GM19395 (cell line): ENCODE measurements around the gene ZNF212.
A peak's percentile ranks its signal among the peaks of the same experiment; 100 is the strongest.
"Not testable (repeated sequence)": the region's sequence is repeated elsewhere in the genome, so short reads cannot be mapped to it uniquely, and the experiment has no call there.

Experiments
- ATAC-seq: cut with Tn5 transposase; IDR thresholded peaks from one replicate; pipeline ENCODE4 v1.9.1; 2021; ENCODE audit warnings: mild to moderate bottlenecking, moderate library complexity; ENCODE audit not compliant: unreplicated experiment

The ZNF212 gene

DNA sequence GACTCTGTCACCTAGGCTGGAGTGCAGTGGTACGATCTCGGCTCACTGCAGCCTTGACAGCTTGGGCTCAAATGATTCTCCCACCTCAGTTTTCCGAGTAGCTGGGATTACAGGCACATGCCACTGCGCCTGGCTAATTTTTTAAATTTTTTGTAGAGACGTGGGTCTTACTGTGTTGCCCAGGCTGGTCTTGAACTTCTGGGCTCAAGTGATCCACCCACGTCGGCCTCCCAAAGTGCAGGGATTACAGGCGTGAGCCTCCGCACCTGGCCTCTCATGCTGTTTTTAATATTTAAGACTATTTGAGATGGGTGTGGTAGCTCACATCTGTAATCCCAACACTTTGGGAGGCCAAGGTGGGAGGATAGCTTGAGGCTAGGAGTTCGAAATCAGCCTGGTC, 12.1 kb downstream of the ZNF212 start:
- not testable (repeated sequence) for ATAC-seq

DNA sequence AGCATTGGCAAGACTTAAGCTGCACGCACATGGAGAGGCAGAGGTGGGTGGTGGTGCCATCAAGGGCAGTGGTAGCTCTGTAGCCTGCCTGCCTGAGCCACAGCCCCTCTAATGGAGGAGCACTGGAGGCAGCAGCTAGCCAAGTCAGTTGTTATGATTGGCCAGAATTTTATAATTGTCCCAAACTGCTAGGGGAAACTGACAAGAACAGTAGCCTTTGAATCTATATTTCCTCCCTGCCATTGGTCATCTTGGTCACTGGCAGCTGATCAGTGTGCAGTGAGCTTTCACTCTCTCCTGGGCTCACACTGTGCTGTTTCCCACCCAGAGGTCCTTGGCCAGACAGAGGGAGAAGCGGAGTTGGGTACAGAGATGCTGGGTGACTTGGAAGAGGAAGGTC, 12.9 kb downstream of the ZNF212 start:
- ATAC-seq: no peak

DNA sequence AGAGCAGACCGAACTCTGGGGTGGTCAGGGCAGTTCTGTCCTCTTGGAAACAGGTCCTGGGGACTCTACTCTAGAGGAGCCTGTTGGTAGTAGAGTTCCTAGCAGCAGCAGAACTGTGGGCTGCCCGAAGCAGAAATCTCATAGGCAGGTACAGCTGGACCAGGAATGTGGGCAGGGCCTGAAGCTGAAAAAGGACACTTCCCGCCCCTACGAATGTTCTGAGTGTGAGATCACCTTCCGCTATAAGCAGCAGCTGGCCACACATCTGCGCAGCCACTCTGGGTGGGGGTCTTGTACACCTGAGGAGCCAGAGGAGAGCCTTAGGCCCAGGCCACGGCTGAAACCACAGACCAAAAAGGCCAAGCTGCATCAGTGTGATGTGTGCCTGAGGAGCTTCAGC, 14.2 kb downstream of the ZNF212 start:
- ATAC-seq: no peak

DNA sequence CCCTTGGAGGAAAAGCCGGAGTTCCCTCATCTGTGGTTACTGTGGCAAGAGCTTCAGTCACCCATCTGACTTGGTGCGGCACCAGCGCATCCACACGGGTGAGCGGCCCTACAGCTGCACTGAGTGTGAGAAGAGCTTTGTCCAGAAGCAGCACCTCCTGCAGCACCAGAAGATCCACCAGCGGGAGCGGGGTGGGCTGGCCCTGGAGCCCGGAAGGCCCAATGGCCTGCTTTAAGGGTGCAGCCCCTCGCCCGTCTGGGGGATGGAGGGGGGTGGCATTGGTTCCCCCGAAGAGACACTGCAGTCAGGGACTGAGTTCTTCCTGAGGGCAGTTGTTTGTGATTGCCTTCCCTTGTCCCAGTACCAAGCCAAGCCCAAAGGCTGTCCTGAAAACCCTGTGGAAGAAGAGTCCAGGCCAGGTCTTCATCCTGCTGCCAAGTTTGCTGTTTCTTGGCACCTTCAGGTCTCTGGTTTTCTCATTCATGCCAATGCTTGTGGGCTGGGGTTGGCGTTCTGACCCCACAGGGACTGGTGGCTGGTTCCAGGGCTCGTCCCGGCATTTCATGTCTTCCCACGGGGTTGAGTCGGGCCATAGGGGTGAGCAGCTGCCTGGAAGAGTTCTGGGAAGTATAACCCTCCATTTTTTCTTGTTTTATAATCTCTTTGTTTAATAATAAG, 14.9 kb downstream of the ZNF212 start:
- ATAC-seq: no peak

DNA sequence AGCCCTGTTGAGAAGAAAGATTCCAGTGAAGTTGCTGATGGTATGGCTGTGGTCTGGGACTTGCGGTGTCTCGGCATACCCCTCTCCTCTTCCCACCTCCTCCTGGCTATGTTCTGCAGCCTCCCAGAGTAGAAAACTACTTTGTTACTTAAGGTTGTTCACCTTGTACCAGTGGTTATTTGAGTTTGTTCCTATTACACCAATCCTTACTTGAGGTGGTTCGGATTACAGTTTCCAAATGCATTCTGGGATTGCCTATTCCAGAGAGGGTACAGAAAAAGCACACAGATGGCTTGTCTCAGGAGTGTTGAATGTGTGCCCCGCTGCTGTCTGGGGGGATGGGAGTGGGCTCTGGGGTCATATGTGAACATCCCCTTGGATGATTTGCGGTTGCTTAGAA, 15.7 kb downstream of the ZNF212 start:
- ATAC-seq: no peak

DNA sequence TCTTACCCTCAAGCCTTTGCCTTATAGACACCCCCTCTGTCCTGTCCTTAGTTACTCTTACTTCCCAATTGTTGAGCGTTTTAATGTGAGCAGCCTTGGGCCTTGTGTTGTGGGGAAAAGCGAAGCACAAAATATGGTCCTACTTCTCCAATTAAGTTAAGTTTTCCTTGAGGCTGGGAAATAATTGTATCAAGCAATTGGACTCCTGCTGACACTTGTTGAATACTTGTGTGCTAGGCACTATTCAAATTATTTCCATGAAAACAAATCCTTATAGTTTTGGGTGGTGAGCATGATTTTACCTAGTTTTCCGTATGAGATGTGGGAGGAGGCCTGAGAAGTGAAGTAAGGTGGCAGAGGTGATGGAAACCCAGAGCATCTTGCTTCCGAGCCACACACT, 17.1 kb downstream of the ZNF212 start:
- ATAC-seq: no peak

DNA sequence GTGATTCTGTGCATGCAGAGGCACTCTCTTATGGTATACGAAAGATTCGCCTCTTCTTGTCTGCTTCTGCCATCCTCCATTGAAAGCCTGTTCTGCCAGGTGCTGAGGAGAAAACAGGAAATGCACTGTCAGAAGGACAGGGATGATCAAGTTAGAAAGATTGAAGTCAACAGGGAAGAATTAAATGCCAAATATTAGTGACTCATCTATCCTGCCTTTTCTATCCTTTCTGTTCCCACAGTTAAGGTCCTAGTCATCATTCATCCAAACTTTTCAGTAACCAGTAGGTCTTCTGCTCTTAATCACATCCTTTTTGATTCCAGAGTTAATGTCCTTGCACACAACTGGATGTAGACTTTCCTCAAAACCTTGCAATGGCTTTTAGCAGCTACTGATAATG, 17.7 kb downstream of the ZNF212 start:
- no peak for ATAC-seq

DNA sequence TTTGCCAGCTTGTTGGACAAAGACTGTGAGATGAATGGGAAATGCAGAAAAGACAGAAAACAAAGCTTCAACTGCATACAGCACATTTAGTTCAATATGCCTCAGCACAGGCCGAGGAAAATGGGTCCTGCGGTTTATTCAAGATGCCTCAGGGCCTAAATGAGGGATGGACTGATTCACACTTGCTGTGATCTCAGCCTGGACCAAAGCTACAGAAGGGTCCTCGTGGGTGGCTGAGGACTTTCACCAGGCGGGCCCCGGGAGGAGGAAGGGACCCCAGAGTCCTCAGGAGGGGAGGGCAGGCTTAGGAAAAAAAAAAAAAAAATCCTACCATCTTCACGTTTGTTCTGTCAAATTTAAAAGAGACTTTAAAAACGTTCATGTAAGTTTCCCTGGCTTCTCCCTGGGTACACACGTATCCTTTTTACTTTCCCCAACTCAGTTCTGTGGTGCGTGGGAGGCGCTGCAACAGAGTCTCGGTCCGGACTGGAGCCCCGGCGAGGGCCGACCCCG, 21.9 kb downstream of the ZNF212 start:
- peak; percentile 15 for ATAC-seq

DNA sequence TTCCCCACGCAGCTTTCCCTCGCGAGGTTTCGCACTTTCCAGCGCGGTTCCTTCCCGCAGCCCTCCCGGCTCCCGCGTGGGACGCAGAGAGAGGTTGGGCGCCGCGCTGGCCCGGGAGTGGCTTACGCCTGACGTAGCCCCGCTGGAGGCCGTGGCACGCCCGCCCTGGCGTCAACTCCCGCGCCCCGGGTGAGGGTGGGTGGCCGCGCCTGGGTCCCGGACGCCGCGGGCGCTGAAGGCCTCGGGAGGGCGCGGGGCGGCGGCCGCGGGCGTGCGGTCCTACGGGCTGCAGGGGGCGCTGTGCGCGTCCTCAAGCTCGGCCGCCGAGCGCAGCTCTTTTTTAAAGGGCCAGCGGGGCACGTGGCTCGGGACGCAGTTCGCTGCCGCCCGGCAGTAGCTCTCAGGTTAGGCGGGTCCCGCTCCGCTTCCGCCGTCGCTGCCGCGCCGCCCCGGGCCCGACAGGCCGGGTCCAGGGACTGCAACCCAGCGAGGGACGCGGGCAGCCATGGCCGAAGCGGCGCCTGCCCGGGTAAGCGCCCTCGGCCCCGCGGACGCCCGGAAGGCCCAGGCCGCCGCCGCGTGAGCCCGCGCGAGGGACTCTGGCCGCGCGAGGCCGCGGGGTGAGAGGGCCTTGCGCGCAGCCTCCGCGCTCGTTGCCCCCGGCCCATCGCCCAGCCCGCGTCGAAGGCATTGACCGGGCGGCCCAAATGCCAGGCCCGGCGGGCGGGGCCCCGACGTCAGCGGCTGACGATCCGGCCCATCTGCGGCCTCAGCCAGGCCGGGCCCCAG, 22.6 kb downstream of the ZNF212 start, which contains the start of gene ZNF783:
Gene ZNF783, plus strand, starts transcription at position 368 of the 789 bp plus-strand sequence. Its CDS starts 138 bp downstream, at position 506.
- peak; percentile 84 for ATAC-seq

DNA sequence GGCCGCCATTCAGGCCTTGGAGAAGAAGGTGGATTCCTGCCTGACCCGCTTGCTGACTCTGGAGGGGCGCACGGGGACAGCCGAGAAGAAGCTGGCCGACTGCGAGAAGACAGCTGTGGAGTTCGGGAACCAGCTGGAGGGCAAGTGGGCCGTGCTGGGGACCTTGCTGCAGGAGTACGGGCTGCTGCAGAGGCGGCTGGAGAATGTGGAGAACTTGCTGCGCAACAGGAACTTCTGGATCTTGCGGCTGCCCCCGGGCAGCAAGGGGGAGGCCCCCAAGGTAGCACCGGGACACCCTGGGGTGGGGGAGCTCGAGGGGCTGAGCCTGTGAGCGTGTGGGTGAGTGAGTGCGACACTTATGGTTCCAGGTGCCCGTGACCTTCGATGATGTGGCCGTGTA, 27.0 kb downstream of the ZNF212 start:
- ATAC-seq: no peak

DNA sequence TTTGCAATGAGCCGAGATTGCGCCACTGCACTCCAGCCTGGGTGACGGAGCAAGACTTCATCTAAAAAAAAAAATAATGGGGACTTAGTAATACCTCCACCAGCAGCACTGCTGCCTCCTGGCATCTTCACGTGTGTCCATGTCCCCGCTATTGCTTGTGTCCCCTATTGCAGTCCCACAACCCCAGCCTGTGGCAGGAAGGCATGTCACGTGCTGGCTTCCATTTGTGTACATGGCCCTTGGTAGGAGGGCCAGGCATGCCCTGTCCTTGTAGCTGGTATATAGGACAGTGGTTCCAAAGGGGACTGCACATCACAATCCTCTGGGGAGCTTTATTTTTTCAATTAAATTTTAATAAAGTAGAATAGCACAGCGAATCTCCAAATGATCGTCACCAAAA, 28.3 kb downstream of the ZNF212 start:
- ATAC-seq: no peak

DNA sequence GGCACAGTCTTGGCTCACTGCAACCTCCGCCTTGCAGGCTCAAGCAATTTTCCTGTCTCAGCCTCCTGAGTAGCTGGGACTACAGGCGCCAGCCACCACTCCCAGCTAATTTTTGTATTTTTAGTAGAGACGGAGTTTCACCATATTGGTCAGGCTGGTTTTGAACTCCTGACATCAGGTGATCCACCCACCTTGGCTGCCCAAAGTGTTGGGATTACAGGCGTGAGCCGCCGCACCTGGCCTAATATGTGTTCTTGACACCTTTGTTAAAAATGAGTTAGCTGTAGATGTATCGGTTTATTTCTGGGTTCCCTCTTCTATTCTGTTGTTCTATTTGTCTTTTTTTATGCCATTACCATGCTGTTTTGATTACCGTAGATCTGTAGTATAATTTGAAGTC, 35.0 kb downstream of the ZNF212 start:
- not testable (repeated sequence) for ATAC-seq

DNA sequence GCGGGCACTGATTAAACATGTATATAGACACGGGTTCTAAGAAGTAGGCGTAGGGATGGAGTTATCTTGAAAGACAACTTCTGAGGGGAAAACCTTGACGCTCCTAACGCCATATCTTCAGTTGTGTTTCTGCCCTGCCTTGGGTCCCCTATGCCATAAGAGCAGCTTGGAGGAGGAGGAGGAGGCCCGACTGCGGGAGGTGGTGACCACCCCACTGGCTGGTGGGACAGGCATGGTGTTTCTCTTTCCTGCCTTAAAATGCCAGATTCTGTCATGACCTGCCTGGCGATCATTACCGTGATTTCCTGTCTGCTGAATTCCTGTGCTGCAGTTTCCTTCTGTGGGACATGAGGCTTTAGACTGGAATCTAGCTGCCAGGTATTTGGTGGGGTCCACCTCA, 38.4 kb downstream of the ZNF212 start:
- ATAC-seq: no peak

DNA sequence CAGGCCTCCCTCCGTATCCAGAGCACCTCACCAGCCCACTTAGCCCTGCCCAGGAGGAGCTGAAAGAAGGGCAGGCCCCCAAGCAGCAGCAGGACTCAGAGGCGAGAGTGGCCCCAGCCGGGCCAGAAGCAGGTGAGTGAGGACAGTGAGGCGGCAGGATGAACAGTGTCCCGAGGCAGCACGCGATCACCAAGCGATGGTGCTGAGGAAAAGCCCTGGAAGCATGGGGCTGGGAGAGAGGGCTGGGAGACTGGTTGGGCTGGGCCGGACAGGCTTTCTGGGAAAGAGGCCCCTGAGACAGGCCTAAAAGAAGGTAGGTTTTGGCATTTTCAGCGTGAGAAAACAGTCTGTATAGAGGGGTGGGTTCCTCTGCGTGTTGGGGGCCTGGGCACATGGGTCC, 38.9 kb downstream of the ZNF212 start:
- ATAC-seq: no peak

DNA sequence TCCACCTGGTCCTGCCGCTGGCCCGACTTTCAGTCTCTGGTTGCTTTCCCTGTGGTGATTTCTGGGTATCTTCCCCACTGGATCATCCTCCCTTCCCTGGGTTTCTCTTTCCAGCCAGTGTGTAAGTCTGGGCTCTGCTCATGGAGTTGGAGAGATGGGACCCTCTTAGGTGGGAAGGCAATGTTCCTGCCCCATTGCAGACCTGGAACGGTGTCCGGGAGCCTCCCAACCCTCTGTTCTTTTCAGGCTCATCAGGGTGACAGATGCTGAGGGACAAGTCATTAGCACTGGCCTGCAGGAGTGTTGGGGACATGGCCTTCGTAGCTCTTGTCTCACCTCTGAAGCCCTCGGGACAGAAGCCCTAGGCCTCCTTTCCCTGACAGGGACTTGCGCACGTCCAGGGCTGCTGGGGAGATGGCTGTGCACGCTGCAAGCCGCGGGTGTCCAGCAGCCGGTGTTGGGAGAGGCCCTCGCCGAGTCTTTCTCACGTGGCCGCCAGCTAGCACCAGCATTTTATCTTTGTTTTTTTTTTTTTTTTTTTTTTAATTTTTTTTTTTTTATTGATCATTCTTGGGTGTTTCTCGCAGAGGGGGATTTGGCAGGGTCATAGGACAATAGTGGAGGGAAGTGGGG, 39.8 kb downstream of the ZNF212 start:
- no peak for ATAC-seq

DNA sequence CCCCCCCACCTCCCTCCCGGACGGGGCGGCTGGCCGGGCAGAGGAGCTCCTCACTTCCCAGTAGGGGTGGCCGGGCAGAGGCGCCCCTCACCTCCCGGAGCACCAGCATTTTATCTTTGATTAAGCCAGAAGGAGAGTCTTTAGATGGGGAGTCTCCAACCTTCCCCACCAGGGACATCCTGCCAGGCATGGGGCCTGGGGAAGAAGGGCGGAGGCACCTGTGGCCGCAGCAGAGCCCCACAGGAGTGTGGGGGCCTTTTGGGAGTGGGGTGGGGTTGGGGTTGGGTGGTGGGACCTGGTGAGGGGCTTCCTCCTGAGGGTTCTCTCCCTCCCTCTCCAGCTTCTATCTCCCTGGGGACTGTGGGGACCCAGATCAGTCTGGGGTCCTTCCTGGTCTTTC, 40.7 kb downstream of the ZNF212 start:
- no peak for ATAC-seq

DNA sequence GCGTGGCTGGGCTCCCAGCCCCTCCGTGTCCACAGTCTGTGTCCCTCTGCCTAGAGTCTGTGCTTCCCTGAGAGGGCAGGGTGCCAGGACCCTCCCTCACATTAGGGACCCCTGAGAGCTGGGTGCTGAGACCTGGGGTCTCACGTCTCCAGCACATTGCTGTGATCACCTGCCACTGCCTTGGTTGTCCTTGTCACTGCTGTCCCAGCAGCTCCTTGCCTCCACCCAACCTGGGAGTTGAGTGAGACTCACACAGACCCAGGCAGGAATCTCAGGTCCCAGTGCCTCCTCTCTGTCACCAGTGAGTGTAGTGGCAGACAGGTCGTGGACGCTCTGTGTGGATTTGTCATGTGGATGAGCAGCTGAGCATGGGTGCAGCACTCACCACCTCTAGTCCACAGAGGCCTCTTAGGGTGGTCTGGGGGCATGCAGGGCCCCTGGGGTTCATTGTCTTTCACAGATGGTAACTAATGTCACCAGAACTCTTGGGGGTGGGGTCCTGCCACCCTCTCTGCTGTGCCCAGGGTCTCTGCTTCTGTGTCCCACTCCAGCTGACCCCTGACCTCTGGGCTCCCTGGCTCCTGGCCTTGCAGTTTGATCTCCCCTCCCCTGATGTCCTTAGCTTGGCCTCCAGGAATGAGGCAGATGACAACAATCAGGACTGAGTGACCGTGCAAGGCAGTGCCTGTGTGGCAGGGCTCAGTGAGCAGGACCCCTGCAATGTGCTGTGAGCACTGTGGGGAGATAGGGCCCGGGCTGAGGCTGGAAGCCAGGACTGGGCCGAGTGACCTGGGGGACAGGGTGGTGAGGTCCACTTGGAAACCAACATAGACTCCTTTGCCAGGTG, 41.4 kb downstream of the ZNF212 start:
- no peak for ATAC-seq

DNA sequence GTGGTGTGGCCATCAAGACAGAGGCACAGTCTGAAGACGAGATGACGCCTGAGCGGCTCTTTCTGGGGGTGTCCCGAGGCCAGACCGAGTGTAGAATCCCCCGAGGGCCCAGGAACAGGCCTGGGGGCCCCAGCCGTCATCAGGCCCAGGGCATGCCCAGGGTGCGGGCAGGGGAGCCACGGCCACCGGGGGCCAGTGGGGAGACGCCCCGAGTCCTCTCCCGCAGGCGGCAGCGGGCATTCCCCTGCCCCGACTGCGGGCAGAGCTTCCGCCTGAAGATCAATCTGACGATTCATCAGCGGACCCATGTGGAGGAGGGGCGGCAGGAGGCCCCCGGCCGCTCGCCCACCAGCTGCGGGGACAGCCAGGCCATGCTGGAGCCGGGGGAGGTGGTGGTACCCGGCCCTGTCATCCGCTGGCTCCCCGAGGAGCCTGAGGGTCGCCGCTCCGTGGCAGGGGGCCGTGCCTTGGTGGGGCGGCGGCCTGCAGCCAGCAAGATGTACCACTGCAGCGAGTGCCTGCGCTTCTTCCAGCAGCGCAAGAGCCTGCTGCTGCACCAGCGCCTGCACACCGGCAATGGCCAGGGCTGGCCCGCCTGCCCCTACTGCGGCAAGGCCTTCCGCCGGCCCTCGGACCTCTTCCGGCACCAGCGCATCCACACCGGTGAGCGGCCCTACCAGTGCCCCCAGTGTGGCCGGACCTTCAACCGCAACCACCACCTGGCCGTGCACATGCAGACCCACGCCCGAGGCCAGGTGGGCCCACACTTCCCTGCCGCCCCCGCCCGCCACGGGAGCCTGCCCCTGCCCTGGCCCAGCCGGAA, 42.3 kb downstream of the ZNF212 start:
- ATAC-seq: no peak

DNA sequence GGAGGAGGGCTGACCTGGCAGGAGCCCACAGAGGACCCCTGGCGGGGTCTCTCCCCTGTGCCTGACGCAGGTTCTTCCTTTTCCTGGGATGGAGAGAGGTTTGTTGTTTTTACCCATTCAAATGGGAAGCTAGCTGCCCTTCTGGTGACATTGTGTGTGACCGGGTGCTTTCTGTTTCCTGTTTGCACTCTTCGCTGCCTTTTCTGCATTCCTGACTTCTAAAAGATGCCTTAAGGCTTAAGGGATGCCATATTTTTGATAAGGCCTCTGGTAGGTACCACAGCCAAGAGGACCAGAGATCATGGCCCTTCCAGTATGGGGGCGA, 42.8 kb downstream of the ZNF212 start:
- no peak for ATAC-seq

DNA sequence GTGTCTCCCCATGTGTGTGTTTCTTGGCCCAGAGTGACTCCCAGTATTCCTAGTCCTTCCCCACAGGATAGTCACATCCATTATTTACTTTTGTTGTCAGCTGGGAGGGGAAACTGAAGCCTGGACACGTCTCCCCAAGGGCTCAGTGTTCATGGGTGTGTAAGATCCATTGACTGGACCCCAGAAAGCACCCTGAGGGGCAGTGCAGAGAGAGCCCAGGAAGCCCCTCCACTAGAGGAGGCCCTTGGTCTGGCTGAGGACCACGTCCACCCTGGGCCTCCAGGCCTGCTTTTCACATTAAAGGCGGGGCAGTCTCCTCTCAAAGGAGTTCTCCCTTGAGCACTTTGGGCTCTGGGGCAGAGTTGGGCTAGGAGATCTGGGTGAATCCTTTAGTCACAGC, 43.9 kb downstream of the ZNF212 start:
- no peak for ATAC-seq
